NCI-H446 treated with DMSO at 0.1 percent for 48 hours (cell line): Measurements from ENCODE around the gene KCNMB1.

Source experiments
- DNase-seq: peaks from one replicate; lab custom pipeline; 2025; lab: John Stamatoyannopoulos, UW

KCNMB1 gene

GRCh38 chr5:170414786-170415185 is 25.6 kb upstream of the KCNMB1 start:
- no peak for DNase-seq

GRCh38 chr5:170413897-170414296 is 24.7 kb upstream of the KCNMB1 start:
- no peak for DNase-seq

DNA sequence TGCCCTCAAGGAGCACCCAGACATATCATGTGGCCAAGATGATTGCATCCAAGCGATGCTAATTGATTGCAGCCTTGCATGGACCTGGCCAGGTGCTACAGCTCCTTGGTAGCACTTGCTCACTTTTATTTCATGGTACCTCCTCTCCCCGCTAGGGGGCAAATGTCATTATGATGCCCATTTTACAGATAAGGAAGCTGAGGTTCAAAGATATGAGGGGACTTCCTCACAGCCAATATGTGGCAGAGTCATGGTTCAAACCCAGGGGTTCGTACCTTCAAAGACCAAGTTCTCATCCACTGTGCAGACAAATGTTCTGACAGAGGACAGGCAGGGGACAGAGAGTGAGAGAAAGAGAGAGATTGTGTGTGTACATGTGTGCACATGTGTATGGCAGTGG is 21.9 kb upstream of the KCNMB1 start:
- no peak for DNase-seq

DNA sequence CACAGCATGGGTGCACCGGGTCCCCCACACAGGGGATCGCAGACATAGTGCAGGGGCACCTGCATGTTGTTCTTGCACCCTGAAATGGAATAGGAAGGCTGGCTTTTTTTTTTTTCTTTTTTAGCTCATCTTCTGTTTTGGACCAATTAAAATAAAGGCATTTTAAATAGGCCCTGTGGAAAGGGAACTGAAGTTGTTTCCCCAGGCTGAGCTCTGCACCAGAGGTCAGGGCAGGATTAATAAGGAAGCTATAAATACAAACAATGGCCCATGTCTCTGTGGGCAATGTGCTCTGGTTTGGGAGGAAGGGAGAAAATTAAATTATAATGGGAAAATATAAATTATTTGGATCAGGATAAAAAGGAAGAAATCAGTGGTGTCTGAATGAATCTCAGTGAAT is 21.2 kb upstream of the KCNMB1 start:
- no peak for DNase-seq

- no peak for DNase-seq
These were observed 19.9 kb upstream of the KCNMB1 start for GRCh38 chr5:170408877-170409660.

GRCh38 chr5:170408226-170408625 is 19.1 kb upstream of the KCNMB1 start:
- DNase-seq = no peak

GRCh38 chr5:170407062-170407461 is 17.9 kb upstream of the KCNMB1 start:
- no peak for DNase-seq

GRCh38 chr5:170405817-170406216 is 16.6 kb upstream of the KCNMB1 start:
- DNase-seq = no peak

DNA sequence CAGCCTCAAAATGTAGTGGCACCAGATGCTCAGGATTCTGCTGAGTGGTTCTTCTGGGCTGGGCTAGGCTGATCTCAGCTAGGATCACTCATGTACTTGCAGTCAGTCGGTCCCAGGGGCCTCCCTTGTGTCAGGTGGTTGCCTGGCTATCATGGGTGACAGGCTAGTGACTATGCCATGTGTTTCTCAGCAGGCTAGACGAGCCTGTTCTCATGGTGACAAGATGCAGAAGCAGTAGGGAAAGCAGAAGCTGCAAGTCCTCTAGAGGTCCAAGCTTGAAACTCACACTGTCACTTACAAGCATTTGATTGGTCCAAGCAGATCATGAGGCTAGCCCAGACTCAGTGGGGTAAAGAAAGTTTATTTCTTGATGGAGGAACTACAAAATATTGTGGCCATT is 15.2 kb upstream of the KCNMB1 start:
- no peak for DNase-seq

DNA sequence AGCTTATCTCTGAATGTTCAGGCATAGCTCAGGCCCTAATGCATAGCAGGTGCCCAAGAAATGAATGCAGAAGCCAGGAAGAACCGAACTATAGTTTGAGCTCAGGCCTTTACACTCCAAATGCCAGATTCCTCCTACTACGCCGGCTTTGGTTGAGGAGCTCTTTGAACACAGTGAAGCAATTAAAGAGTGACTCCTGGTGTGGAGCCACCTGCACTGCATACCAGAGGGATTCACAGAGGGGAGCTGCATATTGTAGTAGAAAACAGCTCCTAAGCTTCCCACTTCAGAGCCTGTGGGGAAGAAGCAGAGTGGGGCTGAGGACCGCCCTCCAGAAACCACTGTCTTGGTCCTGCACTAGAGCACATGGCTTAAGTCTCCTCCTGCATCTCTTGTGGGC is 14.5 kb upstream of the KCNMB1 start:
- no peak for DNase-seq

- DNase-seq = no peak
These were observed 13.3 kb upstream of the KCNMB1 start for GRCh38 chr5:170402508-170402907.

GRCh38 chr5:170397059-170397458 is 7.9 kb upstream of the KCNMB1 start:
- no peak for DNase-seq

- no peak for DNase-seq
These were observed 4.8 kb upstream of the KCNMB1 start for GRCh38 chr5:170393958-170394357.

- no peak for DNase-seq
These were observed 4.1 kb upstream of the KCNMB1 start for GRCh38 chr5:170393235-170393634.

DNA sequence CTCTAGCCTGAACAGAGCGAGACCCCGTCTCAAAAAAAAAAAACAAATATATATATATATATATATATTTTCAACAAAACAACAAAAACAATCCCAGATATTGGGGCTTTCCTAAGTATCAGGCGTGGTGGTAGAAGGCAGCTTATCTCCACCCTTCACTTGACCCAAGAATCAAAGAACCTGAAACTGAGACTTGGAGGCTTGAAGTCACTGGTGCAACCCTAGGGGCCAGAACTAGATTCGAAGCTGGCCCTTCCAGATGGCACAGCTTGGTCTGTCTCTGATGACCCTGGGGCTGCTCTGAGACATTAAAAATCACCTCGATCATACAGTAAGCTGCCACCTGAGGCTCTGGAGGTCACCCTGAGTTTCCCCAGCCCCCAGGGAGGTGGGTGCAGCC is 1.3 kb upstream of the KCNMB1 start:
- DNase-seq = no peak

DNA sequence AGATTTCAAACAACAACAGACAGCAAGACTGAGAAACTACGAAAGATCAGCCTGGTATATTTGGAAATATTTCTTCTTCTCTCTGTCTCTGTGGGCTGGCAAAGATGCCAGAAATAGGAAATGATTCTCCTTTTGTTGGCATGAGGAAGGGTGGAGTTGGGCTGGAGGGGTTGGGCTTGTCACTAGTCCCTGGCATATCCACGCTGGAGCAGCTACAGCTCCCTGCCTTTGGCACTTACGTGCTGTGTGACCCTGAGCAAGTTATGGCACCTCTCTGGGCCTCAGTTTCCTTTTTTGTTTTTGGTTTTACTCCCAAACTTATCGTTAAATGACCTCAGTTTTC is 354 bp upstream of the KCNMB1 start:
- DNase-seq = no peak

GRCh38 chr5:170387775-170388639 is 1.2 kb downstream of the KCNMB1 start:
- DNase-seq = no peak

GRCh38 chr5:170386743-170387395 is 2.3 kb downstream of the KCNMB1 start:
- no peak for DNase-seq

GRCh38 chr5:170383227-170383626 is 5.9 kb downstream of the KCNMB1 start:
- no peak for DNase-seq

- no peak for DNase-seq
These were observed 6.4 kb downstream of the KCNMB1 start for GRCh38 chr5:170382790-170383189.

DNA sequence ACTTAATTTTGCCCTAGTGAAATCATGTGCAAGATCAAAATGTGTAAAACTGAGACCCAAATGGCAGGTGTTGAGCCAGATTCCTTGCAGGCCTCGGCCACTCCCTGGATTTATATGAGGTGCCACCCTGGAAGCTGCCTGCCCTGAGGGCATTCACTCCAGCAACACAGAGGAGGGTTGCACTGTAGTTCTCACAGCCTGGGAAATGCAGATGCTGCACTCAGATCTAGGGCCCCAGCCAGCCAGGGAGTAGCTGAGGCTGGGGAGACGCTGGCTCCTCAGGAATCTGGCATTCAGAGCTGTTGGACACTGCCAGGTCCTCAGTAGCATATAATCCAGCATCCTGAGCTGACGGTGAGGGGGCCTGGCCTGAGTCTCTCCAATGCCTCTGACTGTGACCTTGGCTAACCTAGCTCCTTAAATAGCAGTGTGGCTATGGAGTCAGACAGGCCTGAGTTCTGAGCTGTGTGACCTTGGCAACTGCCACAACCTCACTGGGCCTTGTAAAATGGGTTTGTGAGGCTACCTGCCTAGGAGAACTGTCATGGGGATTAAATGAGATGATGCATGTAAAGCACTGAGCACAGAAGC is 8.7 kb downstream of the KCNMB1 start:
- DNase-seq = no peak

DNA sequence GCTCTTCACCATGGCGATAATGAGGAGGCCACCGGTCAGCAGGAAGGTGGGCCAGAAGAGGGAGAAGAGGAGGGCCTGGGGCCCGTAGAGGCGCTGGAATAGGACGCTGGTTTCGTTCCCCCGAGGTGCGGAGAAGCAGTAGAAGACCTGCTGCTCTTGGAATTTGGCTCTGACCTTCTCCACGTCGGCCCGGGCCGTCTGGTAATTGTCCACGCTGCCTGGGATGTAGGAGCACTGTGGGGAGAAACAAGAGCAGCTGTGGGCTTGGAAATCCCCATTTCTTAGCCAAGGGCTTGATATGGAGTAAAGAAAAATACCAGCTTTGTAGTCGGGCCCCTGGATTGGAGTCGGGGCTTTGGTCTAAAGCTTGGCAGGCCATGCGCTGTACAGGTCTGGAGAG is 10.4 kb downstream of the KCNMB1 start:
- no peak for DNase-seq

- no peak for DNase-seq
These were observed 12.1 kb downstream of the KCNMB1 start for GRCh38 chr5:170377027-170377426.
